Activated CD8-positive, alpha-beta memory T cell treated with anti-CD3 and anti-CD28 coated beads, Interleukin-2, amount 50 U/mL, for 4 hours (primary cell): ENCODE data around the gene MET.
"Not testable (repeated sequence)": the region's sequence is repeated elsewhere in the genome, so short reads cannot be mapped to it uniquely, and the experiment has no call there.

ENCODE experiments used
- DNase-seq: peaks from one replicate; pipeline ENCODE4 v3.0.0-alpha.2; 2020

The MET gene

GRCh38 chr7:116757283-116757682, 85.3 kb downstream of the MET start:
- no peak for DNase-seq

- not testable (repeated sequence) for DNase-seq
Observed at GRCh38 chr7:116759642-116760041, 87.6 kb downstream of the MET start.

GRCh38 chr7:116762971-116763370, 91.0 kb downstream of the MET start:
- DNase-seq, result no peak

GRCh38 chr7:116763647-116764046, 91.7 kb downstream of the MET start:
- no peak for DNase-seq

GRCh38 chr7:116766881-116767280, 94.9 kb downstream of the MET start:
- DNase-seq, result no peak

GRCh38 chr7:116769546-116769945, 97.5 kb downstream of the MET start:
- no peak for DNase-seq

- no peak for DNase-seq
Observed at GRCh38 chr7:116770941-116771340, 98.9 kb downstream of the MET start.

GRCh38 chr7:116771640-116772039, 99.6 kb downstream of the MET start:
- DNase-seq, result no peak

- no peak for DNase-seq
Observed at GRCh38 chr7:116772423-116772863, 100.4 kb downstream of the MET start.

- no peak for DNase-seq
Observed at GRCh38 chr7:116772926-116773749, 101.1 kb downstream of the MET start.

- DNase-seq, result no peak
Observed at GRCh38 chr7:116776046-116776445, 104.0 kb downstream of the MET start.

- DNase-seq, result no peak
Observed at GRCh38 chr7:116776610-116777289, 104.8 kb downstream of the MET start.

- DNase-seq, result no peak
Observed at GRCh38 chr7:116777651-116778281, 105.8 kb downstream of the MET start.

- no peak for DNase-seq
Observed at GRCh38 chr7:116779216-116779615, 107.2 kb downstream of the MET start.

- no peak for DNase-seq
Observed at GRCh38 chr7:116779931-116780330, 107.9 kb downstream of the MET start.

- no peak for DNase-seq
Observed at GRCh38 chr7:116780521-116780920, 108.5 kb downstream of the MET start.

GRCh38 chr7:116780966-116781365, 109.0 kb downstream of the MET start:
- DNase-seq, result no peak

- no peak for DNase-seq
Observed at GRCh38 chr7:116781584-116781983, 109.6 kb downstream of the MET start.

- DNase-seq, result no peak
Observed at GRCh38 chr7:116782177-116782711, 110.2 kb downstream of the MET start.

- DNase-seq, result no peak
Observed at GRCh38 chr7:116783666-116784318, 111.8 kb downstream of the MET start.

- DNase-seq, result no peak
Observed at GRCh38 chr7:116784647-116785046, 112.7 kb downstream of the MET start.

GRCh38 chr7:116785843-116786242, 113.8 kb downstream of the MET start:
- no peak for DNase-seq
